HG03280 (cell line): ENCODE results near the gene PEG3.

Experiments
- ATAC-seq: cut with Tn5 transposase; IDR thresholded peaks from one replicate; pipeline ENCODE4 v1.9.1; 2021; ENCODE audit warnings: mild to moderate bottlenecking, moderate library complexity; ENCODE audit not compliant: unreplicated experiment

Gene PEG3

GRCh38 chr19:56839652-56840450, 675 bp downstream of the PEG3 start:
- ATAC-seq = no peak

GRCh38 chr19:56838909-56839651, 1.4 kb downstream of the PEG3 start:
- no peak for ATAC-seq

- no peak for ATAC-seq
These were observed 2.3 kb downstream of the PEG3 start for GRCh38 chr19:56838024-56838908.

- no peak for ATAC-seq
These were observed 3.0 kb downstream of the PEG3 start for GRCh38 chr19:56837492-56838023.

- no peak for ATAC-seq
These were observed 3.5 kb downstream of the PEG3 start for GRCh38 chr19:56837004-56837403.

- no peak for ATAC-seq
These were observed 4.5 kb downstream of the PEG3 start for GRCh38 chr19:56836059-56836458.

GRCh38 chr19:56835401-56835800, 5.1 kb downstream of the PEG3 start:
- ATAC-seq = no peak

GRCh38 chr19:56834564-56835375, 5.8 kb downstream of the PEG3 start:
- no peak for ATAC-seq

GRCh38 chr19:56832352-56832928, 8.1 kb downstream of the PEG3 start:
- no peak for ATAC-seq

- ATAC-seq = no peak
These were observed 9.3 kb downstream of the PEG3 start for GRCh38 chr19:56831255-56831654.

- ATAC-seq = no peak
These were observed 10.9 kb downstream of the PEG3 start for GRCh38 chr19:56829596-56829995.

GRCh38 chr19:56827708-56828107, 12.8 kb downstream of the PEG3 start:
- no peak for ATAC-seq

- ATAC-seq = no peak
These were observed 16.6 kb downstream of the PEG3 start for GRCh38 chr19:56823956-56824355.

GRCh38 chr19:56823417-56823816, 17.1 kb downstream of the PEG3 start:
- no peak for ATAC-seq

- ATAC-seq = no peak
These were observed 17.8 kb downstream of the PEG3 start for GRCh38 chr19:56822755-56823154.

GRCh38 chr19:56821675-56822074, 18.9 kb downstream of the PEG3 start:
- ATAC-seq = no peak

- ATAC-seq = no peak
These were observed 19.3 kb downstream of the PEG3 start for GRCh38 chr19:56821209-56821608.

- no peak for ATAC-seq
These were observed 21.4 kb downstream of the PEG3 start for GRCh38 chr19:56819166-56819565.

GRCh38 chr19:56814656-56815055, 25.9 kb downstream of the PEG3 start:
- no peak for ATAC-seq

- ATAC-seq = no peak
These were observed 27.0 kb downstream of the PEG3 start for GRCh38 chr19:56813531-56813930.
